ENCODE results near the gene PPIL1. TPM values are rescaled to one million over a fixed set of nuclear protein-coding genes. Genes with fewer than 3 reads are reported as not detected.
A peak's percentile ranks its signal among the peaks of the same experiment; 100 is the strongest.

PPIL1 gene
- total and polyA plus RNA-seq, 10 of the 15 experiments (the other 5 are each of a cell fraction or from before 2014, with no cell fraction given), result 39.5 to 95.8 (median 70.5) TPM

GRCh38 chr6:36873612-36874442 is 776 bp downstream of the PPIL1 start (continued):
- TF ChIP-seq, protein P1, sequence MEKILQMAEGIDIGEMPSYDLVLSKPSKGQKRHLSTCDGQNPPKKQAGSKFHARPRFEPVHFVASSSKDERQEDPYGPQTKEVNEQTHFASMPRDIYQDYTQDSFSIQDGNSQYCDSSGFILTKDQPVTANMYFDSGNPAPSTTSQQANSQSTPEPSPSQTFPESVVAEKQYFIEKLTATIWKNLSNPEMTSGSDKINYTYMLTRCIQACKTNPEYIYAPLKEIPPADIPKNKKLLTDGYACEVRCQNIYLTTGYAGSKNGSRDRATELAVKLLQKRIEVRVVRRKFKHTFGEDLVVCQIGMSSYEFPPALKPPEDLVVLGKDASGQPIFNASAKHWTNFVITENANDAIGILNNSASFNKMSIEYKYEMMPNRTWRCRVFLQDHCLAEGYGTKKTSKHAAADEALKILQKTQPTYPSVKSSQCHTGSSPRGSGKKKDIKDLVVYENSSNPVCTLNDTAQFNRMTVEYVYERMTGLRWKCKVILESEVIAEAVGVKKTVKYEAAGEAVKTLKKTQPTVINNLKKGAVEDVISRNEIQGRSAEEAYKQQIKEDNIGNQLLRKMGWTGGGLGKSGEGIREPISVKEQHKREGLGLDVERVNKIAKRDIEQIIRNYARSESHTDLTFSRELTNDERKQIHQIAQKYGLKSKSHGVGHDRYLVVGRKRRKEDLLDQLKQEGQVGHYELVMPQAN (conservative IDR thresholded peaks at IDR 0.05), result no peak

DNA sequence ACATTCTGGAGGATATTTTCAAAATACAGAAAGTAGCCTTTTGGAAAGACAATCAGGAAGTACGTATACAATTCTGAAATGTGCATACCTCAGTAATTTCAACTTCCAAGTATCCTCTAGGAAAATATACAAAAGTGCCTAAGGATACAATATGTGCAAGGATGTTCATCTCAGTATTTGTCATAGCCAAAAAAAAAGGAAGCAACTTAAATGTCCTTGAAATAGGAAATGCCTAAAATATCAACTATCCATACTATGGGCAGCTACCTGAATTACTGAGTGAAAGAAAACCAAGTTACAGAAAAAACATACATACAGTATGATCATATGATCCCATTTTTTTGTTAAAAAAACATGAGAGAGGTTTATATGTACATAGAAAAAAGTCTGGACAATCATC is 1.5 kb downstream of the PPIL1 start:
- Histone ChIP-seq H3K4me2 (ENCODE audit: control insufficient read depth, insufficient read depth) (peak overlapping the region; percentile 86), H3K9me3 (replicated peaks; ENCODE audit: control insufficient read depth, insufficient read depth, low read length) (no peaks in the 10 kb centered on the region), H3K36me3 (ENCODE audit: control insufficient read depth in 2 of 2, insufficient read depth in 2 of 2, low read length in 1 of 2) (no peaks in the 10 kb centered on the region), H3K4me3 (peak overlapping the region; percentile 79), H4K20me1 (ENCODE audit: control insufficient read depth, insufficient read depth) (no peaks in the 10 kb centered on the region), H2AFZ (ENCODE audit: control insufficient read depth, low read depth, low read length) (no peak overlapping the region), H3K79me2 (ENCODE audit: control insufficient read depth, insufficient read depth, low read length) (peaks cover 30% of the 10 kb centered on the region), H3K4me1 (ENCODE audit: control insufficient read depth, insufficient read depth, low read length) (peaks cover 6% of the 10 kb centered on the region; the same call in 1 of the 2 replicates), H3K27me3 (replicated peaks in 1 of 2; ENCODE audit: control insufficient read depth in 2 of 2, insufficient read depth in 2 of 2, low read length in 1 of 2) (no peaks in the 10 kb centered on the region), H3K9ac (ENCODE audit: control insufficient read depth, insufficient read depth, low read length) (peak overlapping the region; percentile 80; the same call in 1 of the 2 replicates), H3K27ac (ENCODE audit: control insufficient read depth, insufficient read depth) (0 out of 2 replicates have a peak overlapping the region, but pooled peaks have one; percentile 78)
- intact Hi-C loops (cut with micrococcal nuclease; ENCODE audit: unreplicated experiment) (no loop called here), in situ Hi-C loops (cut with MboI) (no loop called here)
- BruUV-seq (replicated peaks), result no TSS peak
- ATAC-seq (no peak), FAIRE-seq (no peak), DNase-seq (ENCODE audit: low read depth, low spot score) (no peak)
- ChIA-PET SMC1A (ENCODE audit: uncharacterized antibody, unreplicated experiment) (interaction anchor here (1.3 to 4.5 kb wide), 9 partner anchors 7 to 178 kb away, joined by 3 to 52 read pairs (median 5); partner anchors contain the start of genes C6orf89 and FGD2), RAD21 (ENCODE audit: unreplicated experiment) (interaction anchor here (0.7 to 3.6 kb wide), 5 partner anchors 9 to 145 kb away, joined by 3 to 26 read pairs (median 5); no protein-coding TSS in a partner anchor), POLR2A (interaction anchor here (0.6 to 2.3 kb wide), 4 partner anchors 16 to 107 kb away, joined by 3 to 10 read pairs (median 3); no protein-coding TSS in a partner anchor), CTCF (interaction anchor here (1.0 to 8.2 kb wide), 14 partner anchors 8 to 145 kb away, joined by 3 to 93 read pairs (median 4); partner anchors contain the start of genes C6orf89 and FGD2)
- WGBS (ENCODE audit: insufficient coverage, insufficient replicate concordance, low lambda C conversion rate, missing lambda C conversion rate), result 100% methylated on average over 1 of the region's 1 CpG
- no peak for TF ChIP-seq CBFB (IDR thresholded peaks at IDR 0.05; ENCODE audit: low read depth)
- no peak for TF ChIP-seq ZSCAN29 (IDR thresholded peaks at IDR 0.05)
- TF ChIP-seq, protein P2, sequence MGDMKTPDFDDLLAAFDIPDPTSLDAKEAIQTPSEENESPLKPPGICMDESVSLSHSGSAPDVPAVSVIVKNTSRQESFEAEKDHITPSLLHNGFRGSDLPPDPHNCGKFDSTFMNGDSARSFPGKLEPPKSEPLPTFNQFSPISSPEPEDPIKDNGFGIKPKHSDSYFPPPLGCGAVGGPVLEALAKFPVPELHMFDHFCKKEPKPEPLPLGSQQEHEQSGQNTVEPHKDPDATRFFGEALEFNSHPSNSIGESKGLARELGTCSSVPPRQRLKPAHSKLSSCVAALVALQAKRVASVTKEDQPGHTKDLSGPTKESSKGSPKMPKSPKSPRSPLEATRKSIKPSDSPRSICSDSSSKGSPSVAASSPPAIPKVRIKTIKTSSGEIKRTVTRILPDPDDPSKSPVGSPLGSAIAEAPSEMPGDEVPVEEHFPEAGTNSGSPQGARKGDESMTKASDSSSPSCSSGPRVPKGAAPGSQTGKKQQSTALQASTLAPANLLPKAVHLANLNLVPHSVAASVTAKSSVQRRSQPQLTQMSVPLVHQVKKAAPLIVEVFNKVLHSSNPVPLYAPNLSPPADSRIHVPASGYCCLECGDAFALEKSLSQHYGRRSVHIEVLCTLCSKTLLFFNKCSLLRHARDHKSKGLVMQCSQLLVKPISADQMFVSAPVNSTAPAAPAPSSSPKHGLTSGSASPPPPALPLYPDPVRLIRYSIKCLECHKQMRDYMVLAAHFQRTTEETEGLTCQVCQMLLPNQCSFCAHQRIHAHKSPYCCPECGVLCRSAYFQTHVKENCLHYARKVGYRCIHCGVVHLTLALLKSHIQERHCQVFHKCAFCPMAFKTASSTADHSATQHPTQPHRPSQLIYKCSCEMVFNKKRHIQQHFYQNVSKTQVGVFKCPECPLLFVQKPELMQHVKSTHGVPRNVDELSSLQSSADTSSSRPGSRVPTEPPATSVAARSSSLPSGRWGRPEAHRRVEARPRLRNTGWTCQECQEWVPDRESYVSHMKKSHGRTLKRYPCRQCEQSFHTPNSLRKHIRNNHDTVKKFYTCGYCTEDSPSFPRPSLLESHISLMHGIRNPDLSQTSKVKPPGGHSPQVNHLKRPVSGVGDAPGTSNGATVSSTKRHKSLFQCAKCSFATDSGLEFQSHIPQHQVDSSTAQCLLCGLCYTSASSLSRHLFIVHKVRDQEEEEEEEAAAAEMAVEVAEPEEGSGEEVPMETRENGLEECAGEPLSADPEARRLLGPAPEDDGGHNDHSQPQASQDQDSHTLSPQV (IDR thresholded peaks at IDR 0.05), result no peak
- TF ChIP-seq RFX5 (IDR thresholded peaks at IDR 0.05; ENCODE audit: low read depth, low read length), result no peak
- no peak for TF ChIP-seq ETV6 (conservative IDR thresholded peaks at IDR 0.05 in 1 of 2, IDR thresholded peaks at IDR 0.05 in 1 of 2; ENCODE audit: borderline replicate concordance in 1 of 2, low read depth in 1 of 2)
- TF ChIP-seq CBX3 (IDR thresholded peaks at IDR 0.05; ENCODE audit: borderline replicate concordance, low read depth), result no peak
- TF ChIP-seq STAT1 (conservative IDR thresholded peaks at IDR 0.05), result no peak
- TF ChIP-seq, protein P3, sequence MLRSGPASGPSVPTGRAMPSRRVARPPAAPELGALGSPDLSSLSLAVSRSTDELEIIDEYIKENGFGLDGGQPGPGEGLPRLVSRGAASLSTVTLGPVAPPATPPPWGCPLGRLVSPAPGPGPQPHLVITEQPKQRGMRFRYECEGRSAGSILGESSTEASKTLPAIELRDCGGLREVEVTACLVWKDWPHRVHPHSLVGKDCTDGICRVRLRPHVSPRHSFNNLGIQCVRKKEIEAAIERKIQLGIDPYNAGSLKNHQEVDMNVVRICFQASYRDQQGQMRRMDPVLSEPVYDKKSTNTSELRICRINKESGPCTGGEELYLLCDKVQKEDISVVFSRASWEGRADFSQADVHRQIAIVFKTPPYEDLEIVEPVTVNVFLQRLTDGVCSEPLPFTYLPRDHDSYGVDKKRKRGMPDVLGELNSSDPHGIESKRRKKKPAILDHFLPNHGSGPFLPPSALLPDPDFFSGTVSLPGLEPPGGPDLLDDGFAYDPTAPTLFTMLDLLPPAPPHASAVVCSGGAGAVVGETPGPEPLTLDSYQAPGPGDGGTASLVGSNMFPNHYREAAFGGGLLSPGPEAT (IDR thresholded peaks at IDR 0.05; ENCODE audit: low read depth), result no peak
- no peak for TF ChIP-seq SMC3 (IDR thresholded peaks at IDR 0.05; ENCODE audit: borderline replicate concordance, low read length)
- TF ChIP-seq CEBPB (IDR thresholded peaks at IDR 0.05; ENCODE audit: borderline replicate concordance in 1 of 2, low read depth in 2 of 2, low read length in 2 of 2), result no peak

Measured in GM12878 (cell line).